GM19328 (cell line): ENCODE data around the gene NAB2.

Experiments
- ATAC-seq: cut with Tn5 transposase; IDR thresholded peaks from one replicate; pipeline ENCODE4 v1.9.1; 2021; ENCODE audit warnings: mild to moderate bottlenecking, moderate library complexity; ENCODE audit not compliant: unreplicated experiment

NAB2 gene

GRCh38 chr12:57129889-57130288 is 41.0 kb downstream of the NAB2 start:
- no peak for ATAC-seq

- no peak for ATAC-seq
Measured at GRCh38 chr12:57130941-57131340, 42.0 kb downstream of the NAB2 start.

- ATAC-seq = no peak
Measured at GRCh38 chr12:57131896-57132744, 43.2 kb downstream of the NAB2 start.

- no peak for ATAC-seq
Measured at GRCh38 chr12:57133013-57133569, 44.2 kb downstream of the NAB2 start.

GRCh38 chr12:57133916-57134315 is 45.0 kb downstream of the NAB2 start:
- no peak for ATAC-seq

GRCh38 chr12:57134949-57135348 is 46.0 kb downstream of the NAB2 start:
- no peak for ATAC-seq

GRCh38 chr12:57135527-57136326 is 46.8 kb downstream of the NAB2 start:
- no peak for ATAC-seq

- ATAC-seq = no peak
Measured at GRCh38 chr12:57138526-57139272, 49.8 kb downstream of the NAB2 start.

- ATAC-seq = no peak
Measured at GRCh38 chr12:57139796-57140649, 51.1 kb downstream of the NAB2 start.

GRCh38 chr12:57141249-57141648 is 52.3 kb downstream of the NAB2 start:
- ATAC-seq = no peak

- ATAC-seq = no peak
Measured at GRCh38 chr12:57142121-57142520, 53.2 kb downstream of the NAB2 start.

GRCh38 chr12:57142727-57143126 is 53.8 kb downstream of the NAB2 start:
- no peak for ATAC-seq

- ATAC-seq = no peak
Measured at GRCh38 chr12:57143454-57143853, 54.5 kb downstream of the NAB2 start.
